Stimulated activated CD4-positive, alpha-beta T cell treated with anti-CD3 and anti-CD28 coated beads, Interleukin-15, amount 100 ng/mL, for 48 hours (primary cell): ENCODE results near the gene PEG3.

Experiments
- DNase-seq, 2 donors: peaks; one replicate each; pipeline ENCODE4 v3.0.0-alpha.2; 2020; ENCODE audit warnings: low read depth in 2 of 2

Gene PEG3

GRCh38 chr19:56838909-56839651 is 1.4 kb downstream of the PEG3 start:
- DNase-seq, result no peak

- DNase-seq, result no peak
Measured at GRCh38 chr19:56838024-56838908, 2.3 kb downstream of the PEG3 start.

- no peak for DNase-seq
Measured at GRCh38 chr19:56837492-56838023, 3.0 kb downstream of the PEG3 start.

GRCh38 chr19:56837004-56837403 is 3.5 kb downstream of the PEG3 start:
- DNase-seq, result no peak

GRCh38 chr19:56836059-56836458 is 4.5 kb downstream of the PEG3 start:
- DNase-seq, result no peak

GRCh38 chr19:56835401-56835800 is 5.1 kb downstream of the PEG3 start:
- no peak for DNase-seq

GRCh38 chr19:56834564-56835375 is 5.8 kb downstream of the PEG3 start:
- DNase-seq, result no peak

GRCh38 chr19:56832352-56832928 is 8.1 kb downstream of the PEG3 start:
- DNase-seq, result no peak

- no peak for DNase-seq
Measured at GRCh38 chr19:56831255-56831654, 9.3 kb downstream of the PEG3 start.

GRCh38 chr19:56829596-56829995 is 10.9 kb downstream of the PEG3 start:
- no peak for DNase-seq

GRCh38 chr19:56827708-56828107 is 12.8 kb downstream of the PEG3 start:
- DNase-seq, result no peak

- no peak for DNase-seq
Measured at GRCh38 chr19:56823956-56824355, 16.6 kb downstream of the PEG3 start.

GRCh38 chr19:56823417-56823816 is 17.1 kb downstream of the PEG3 start:
- no peak for DNase-seq

- no peak for DNase-seq
Measured at GRCh38 chr19:56822755-56823154, 17.8 kb downstream of the PEG3 start.

GRCh38 chr19:56821675-56822074 is 18.9 kb downstream of the PEG3 start:
- DNase-seq, result no peak

GRCh38 chr19:56821209-56821608 is 19.3 kb downstream of the PEG3 start:
- no peak for DNase-seq

- DNase-seq, result no peak
Measured at GRCh38 chr19:56819166-56819565, 21.4 kb downstream of the PEG3 start.

- no peak for DNase-seq
Measured at GRCh38 chr19:56814656-56815055, 25.9 kb downstream of the PEG3 start.

GRCh38 chr19:56813531-56813930 is 27.0 kb downstream of the PEG3 start:
- DNase-seq, result no peak

GRCh38 chr19:56811480-56811879 is 29.0 kb downstream of the PEG3 start:
- no peak for DNase-seq

- no peak for DNase-seq
Measured at GRCh38 chr19:56810260-56810659, 30.3 kb downstream of the PEG3 start.
